ENCODE results near the gene XXYLT1.
"Not testable (repeated sequence)": the region's sequence is repeated elsewhere in the genome, so short reads cannot be mapped to it uniquely, and the experiment has no call there.

Gene XXYLT1

GRCh38 chr3:195058336-195059005 lies 212.5 kb downstream of the XXYLT1 start:
- DNase-seq: no peak

- DNase-seq: no peak
These were observed 213.2 kb downstream of the XXYLT1 start for GRCh38 chr3:195057716-195058115.

GRCh38 chr3:195056506-195056905 lies 214.5 kb downstream of the XXYLT1 start:
- DNase-seq: no peak

- no peak for DNase-seq
These were observed 216.6 kb downstream of the XXYLT1 start for GRCh38 chr3:195054311-195054710.

GRCh38 chr3:195052939-195053338 lies 218.0 kb downstream of the XXYLT1 start:
- DNase-seq: no peak

- DNase-seq: not testable (repeated sequence)
These were observed 220.7 kb downstream of the XXYLT1 start for GRCh38 chr3:195050296-195050695.

GRCh38 chr3:195048059-195048905 lies 222.7 kb downstream of the XXYLT1 start:
- DNase-seq: no peak

GRCh38 chr3:195047536-195047935 lies 223.4 kb downstream of the XXYLT1 start:
- no peak for DNase-seq

GRCh38 chr3:195046441-195046840 lies 224.5 kb downstream of the XXYLT1 start:
- no peak for DNase-seq

- no peak for DNase-seq
These were observed 225.3 kb downstream of the XXYLT1 start for GRCh38 chr3:195045481-195046210.

- DNase-seq: no peak
These were observed 226.5 kb downstream of the XXYLT1 start for GRCh38 chr3:195044411-195044810.

- DNase-seq: no peak
These were observed 227.2 kb downstream of the XXYLT1 start for GRCh38 chr3:195043607-195044339.

- DNase-seq: no peak
These were observed 228.0 kb downstream of the XXYLT1 start for GRCh38 chr3:195042743-195043606.

GRCh38 chr3:195041871-195042742 lies 228.9 kb downstream of the XXYLT1 start:
- DNase-seq: no peak

GRCh38 chr3:195040773-195041520 lies 230.0 kb downstream of the XXYLT1 start:
- DNase-seq: no peak

GRCh38 chr3:195040094-195040493 lies 230.9 kb downstream of the XXYLT1 start:
- DNase-seq: peak; percentile 24

- no peak for DNase-seq
These were observed 231.6 kb downstream of the XXYLT1 start for GRCh38 chr3:195039180-195039843.

- DNase-seq: no peak
These were observed 232.8 kb downstream of the XXYLT1 start for GRCh38 chr3:195038161-195038560.

- not testable (repeated sequence) for DNase-seq
These were observed 233.4 kb downstream of the XXYLT1 start for GRCh38 chr3:195037586-195037985.
